Activated naive CD4-positive, alpha-beta T cell (primary cell): ENCODE results near the gene ACOXL.

Source experiments
- DNase-seq, 4 experiments: peaks; one replicate each; lab custom pipeline; 2025; lab: John Stamatoyannopoulos, UW

ACOXL gene

DNA sequence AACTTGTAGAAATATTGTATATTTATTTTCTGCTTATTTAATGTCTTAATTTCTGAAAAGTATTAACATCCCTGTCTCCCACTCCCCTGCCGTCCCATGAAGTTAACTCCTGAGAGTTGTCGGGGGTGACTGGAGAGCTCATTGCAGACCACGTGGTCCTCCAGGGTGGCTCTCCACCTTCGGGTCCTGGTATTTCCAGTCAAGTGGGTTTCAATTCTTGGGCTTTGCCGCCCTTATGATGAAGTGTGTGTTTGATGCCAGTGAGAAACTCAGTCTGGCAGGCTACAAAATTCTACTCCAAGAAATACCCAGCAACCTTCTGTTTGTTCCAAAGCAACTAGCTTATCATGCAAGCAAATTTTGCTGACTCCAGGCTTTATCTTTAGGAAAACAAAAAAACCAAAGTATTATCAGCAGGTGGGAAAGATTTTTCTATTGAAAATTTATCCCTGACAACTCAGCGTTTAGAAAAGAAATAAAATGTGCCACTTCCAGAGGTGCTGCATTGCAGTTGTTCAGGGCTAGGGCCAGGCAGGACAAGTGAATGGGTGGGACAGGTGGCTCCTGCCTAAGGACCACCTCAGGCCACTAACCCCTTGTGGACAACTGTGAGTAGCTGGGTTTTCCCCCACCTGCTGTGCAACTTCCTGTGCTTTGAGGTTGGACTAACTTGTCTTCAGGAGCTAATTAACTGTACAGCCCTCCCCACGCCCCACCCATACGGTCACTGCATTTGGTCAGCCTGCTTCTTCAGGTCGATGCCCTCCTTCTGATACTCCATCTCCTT is 434.9 kb downstream of the ACOXL start:
- DNase-seq: no peak

DNA sequence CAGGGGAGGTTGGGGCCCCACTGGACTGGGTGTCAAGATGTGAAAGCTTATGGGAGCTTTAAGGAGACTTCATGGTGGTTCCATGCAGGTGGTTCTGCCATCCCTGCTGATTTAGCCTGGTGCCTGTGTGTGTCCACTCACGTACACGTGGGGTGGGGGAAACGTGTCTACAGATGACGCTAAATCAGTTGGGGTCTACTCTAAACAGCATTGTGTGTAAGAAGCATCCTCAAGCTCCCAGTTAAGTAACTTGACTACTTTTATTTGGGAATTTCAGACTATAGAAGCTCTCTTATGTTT is 435.4 kb downstream of the ACOXL start:
- DNase-seq: no peak
